NCI-H345 (cell line): ENCODE data around the gene CCDC50.

Experiments used
- DNase-seq: peaks from one replicate; lab custom pipeline; 2025; lab: John Stamatoyannopoulos, UW

CCDC50 gene

DNA sequence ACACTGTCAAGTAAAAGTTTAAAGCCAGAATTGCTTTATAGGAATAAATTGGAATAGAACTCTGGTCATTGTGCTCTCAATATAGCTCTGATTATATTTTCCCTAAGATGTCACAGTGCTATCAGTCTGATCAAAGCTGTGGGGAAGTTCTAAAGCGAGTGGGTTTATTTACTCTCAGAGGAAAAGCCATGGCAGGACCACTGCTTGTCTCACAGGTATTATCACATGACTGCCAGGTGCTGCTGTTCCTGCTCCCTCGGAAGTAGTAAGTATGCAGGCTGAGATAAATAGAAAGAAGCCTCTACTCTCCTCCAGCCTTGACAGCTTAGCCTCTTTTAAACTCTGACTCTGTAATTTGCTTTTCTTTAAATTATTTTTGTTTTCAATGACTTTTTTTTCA is 50.3 kb downstream of the CCDC50 start:
- DNase-seq, result no peak

DNA sequence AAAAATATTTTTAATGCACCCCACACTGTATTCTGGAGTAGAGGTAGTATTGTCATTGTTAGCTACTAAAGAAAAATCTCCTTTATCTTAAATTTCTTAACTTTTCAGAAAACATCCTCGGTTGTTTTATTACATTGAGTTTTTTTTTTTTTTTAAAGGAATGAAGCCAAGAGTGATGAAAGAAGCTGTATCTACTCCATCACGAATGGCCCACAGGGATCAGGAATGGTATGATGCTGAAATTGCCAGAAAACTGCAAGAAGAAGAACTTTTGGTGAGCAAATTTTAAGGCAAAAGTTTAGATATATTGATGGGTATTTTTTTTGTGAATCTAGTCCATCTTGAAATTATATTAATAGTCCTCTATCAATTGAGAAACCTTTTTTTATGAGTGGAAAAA is 50.8 kb downstream of the CCDC50 start:
- no peak for DNase-seq

DNA sequence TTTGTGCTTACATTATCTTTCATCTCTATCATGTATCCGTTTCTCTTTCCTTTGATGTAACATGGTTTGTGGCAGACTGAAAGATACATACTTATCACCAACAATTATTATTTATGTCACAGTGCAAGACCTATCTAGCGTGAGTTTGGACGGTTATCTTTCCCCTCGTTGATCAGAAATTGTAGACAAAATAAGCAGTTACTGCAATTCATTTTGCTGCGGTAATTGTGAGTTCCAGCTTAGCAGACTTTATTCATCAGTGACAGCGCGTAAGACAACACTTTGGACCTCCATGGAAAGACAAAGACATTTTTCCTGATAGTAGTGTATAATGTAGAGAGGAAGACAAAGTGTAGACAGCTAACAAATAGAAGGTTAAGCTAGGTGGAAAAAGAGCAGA is 52.1 kb downstream of the CCDC50 start:
- no peak for DNase-seq

DNA sequence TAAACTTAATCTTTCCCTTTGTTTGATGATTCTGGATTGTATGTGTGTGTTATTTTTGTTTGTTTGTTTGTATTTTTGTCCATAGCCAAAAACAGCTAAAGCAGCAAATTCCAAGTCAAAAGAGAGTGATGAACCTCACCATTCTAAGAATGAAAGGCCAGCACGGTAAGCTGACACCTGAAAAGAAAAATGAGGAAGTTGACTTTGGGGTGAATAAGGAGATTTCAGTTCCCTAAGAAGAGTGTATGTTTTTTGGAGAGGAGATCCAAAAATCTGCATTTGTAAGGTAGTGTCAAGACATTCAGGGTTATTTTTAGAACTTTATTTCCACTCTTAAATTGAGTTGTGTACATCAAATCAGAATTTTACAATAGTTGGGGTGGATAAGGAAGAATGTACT is 53.5 kb downstream of the CCDC50 start:
- no peak for DNase-seq

DNA sequence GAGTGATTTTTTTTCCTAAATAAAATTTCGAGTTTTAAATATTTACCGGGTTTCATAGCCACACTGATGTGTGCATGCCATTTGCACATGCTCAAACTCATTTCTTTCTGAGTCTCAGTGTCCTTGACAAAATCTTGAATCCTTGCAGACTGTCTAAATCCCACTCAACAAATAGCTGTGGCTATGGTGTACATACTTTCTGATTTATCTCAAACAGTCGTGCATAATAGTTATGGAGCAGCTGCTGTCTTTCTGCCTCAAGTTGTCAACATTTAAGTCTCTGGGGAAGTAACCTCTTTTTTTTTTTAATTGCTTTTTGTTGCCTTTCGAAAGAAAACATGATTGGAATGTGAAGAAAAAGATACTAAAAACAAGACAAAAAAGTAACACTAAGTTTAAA is 53.9 kb downstream of the CCDC50 start:
- no peak for DNase-seq

DNA sequence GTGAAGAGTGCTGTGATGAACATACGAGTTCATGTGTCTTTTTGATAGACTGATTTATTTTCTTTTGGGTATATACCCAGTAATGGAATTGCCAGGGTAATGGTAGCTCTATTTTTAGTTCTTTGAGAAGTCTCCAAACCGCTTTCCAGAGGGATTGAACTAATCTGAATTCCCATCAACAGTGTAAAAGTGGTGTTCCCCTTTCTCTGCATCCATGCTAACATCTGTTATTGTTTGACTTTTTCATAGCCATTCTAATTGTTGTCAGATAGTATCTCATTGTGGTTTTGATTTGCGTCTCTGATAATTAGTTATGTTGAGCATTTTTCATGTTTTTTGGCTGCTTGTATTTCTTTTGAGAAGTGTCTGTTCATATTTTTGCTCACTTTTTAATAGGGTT is 55.9 kb downstream of the CCDC50 start:
- DNase-seq, result no peak

DNA sequence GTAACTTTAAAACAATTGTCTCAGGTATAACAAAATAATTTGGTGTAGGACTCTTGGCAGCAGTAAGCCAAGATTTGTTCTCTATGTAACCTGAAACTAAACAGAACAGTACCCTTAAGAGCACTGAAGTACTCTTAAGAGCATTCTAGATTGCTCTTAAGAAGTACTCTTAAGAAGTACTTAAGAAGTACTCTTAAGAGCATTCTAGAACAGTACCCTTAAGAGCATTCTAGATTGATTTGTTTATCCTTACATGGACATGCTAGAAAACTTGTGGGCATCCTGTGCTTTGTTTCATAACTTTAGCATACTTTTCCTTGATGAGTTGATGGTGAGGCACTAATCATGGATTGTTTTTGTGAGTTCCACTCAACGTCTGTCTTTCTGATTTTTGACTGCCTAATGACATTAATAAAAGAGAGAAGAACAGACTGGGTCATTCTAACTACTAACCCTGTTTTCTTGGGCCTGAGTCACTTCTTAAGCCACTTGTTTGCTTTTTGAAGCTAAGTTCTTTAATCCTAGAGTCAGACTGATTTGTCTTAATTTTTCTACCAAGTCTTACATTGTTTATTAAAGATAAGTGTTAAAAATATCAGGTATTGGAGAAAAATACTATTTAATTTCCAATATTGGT is 58.4 kb downstream of the CCDC50 start:
- DNase-seq, result no peak

DNA sequence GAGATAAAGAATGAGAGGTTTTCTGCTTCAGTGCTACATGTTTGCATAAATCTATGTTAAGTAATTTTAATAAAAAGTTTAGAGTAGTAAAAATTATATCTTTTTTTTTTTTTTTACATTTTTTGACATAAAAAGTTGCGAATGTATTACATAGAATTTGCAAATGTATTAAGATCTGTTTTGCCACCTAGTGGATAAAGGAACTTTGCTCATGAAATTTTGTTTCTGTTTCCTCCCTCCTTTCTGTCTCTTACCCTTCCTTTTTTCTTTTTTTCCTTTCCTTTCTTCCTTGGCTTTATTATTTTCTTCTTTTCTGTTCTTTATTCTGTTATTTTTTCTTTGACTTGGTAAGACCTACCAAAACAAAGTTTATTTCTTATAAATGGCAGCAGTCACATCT is 59.6 kb downstream of the CCDC50 start:
- no peak for DNase-seq

DNA sequence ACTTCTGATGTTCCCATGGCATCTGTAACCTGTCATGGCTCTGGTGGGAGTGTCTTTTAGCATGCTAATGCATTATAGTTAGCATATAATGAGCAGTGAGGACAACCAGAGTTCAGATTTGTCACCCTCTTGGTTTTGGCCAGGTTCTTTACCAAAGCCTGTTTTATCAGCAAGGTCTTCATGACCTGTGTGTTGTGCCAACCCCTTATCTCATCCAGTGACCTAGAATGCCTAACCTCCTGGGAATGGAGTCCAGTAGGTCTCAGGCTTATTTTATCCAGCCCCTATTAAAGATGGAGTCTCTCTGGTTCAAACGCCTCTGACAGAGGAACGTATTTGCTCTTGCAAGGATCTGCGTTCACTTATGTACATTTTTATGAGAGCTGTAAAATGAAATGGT is 61.4 kb downstream of the CCDC50 start:
- no peak for DNase-seq

DNA sequence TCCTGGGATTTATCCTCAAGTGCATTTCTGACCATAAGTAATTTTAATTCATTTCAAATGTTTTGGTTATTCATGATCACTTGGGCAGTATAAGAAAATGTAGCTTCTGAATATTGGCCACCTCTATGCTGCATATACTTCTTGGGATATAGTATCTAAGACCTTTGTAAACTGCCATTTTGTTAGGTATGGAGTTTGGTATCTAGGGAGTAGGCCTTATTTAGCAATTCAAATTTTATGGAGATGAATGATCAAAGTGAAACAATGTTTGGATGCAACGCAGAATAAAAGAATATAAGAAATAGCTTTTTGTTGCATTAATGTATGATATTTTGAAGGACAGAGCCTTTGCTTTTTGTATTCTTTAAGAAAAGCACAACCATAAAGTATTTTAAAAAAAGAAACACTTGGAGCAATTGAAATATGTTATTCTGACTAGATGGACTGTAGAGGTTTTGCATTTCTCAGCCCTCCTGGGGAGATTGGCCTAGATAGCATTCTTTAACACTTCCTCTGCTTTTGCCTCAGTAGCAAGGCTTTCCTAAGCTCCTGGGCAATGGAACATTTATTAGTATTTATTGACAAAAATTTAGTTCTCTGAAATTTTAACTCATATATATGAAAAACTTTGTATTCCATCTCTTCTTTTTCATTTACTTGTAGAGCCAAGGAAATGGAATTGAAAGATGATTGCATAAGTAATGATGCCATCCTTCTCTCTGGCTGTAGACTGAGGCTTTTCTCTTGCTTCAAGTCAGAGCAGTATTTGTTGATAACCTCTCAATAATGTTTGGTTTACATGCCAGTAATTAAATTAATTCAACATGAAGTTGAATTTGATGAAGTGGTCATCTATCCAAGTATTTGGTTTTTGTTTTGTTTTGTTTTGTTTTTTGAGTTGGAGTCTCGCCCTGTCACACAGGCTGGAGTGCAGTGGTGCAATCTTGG is 62.9 kb downstream of the CCDC50 start:
- no peak for DNase-seq

DNA sequence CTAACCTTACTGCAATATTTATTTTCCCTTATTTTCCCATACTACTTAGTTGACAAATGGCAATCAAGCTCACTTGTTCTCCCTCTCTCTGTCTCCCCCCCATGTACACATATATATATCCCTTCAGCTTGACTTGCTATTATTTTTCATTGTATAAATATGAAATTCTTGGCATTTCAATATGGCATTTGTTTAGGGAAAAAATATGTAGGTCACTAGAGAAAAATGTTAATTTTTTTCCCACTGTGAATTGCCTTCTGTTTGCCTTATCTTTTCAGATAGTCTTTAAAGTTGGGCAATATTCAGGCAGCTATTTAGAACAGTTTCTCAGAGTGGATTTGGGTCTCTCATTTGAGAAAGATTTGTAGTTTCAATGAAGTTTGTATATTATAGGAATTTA is 64.0 kb downstream of the CCDC50 start:
- no peak for DNase-seq

DNA sequence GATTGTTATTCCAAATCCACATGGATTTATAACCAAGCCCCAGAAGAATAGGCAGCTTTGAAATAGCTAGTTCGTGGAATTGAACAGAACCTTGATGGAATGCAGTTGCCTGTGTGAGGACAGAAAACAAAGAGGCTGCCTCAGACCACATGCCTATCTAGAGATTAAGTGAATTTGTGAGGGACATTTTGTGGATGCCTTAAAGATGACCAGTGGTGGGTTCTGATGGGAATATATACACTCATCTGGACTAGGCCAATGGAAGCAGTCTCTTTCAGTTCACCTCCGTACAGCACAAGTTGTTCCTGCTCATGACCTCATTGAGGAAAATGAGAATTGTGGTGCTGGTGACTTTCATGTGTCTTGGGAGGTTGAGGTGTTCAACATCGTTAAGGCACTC is 68.6 kb downstream of the CCDC50 start:
- DNase-seq, result no peak

DNA sequence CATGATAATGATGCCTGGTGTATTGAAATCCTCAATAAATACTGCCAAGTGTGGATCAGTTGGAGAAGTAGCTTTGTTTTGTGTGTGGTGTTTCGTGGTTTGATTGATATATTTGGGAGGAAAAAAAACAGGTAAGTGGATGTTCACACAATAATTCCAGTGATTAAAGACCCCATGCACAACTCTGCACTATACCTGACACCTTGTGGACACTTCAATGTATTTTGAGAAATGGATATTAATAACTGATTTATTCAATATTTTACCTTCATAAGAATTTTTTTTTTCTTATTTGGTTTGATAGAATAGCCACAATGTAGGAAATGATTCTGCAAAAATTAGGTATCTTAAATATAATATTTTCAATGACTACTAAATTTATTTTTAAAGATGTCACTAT is 69.4 kb downstream of the CCDC50 start:
- no peak for DNase-seq

DNA sequence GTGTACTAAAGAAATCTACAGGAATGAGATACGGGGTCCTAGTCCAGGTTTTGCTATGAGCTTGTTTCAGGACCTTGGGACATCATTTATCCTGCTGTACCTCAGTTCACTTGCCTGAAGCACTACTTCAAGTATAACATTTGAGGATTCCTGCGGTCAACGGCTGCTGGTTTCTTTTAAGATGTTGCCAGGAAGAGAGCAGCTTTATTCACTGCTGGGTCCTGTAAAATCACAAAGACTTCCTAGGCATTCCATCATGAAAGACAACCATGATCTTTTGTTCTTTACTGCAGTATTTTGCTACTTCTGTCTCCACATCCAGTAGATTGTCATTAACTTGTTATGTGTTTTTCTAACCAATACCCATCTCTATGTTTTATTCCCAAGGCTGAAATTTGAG is 70.7 kb downstream of the CCDC50 start:
- DNase-seq, result no peak

DNA sequence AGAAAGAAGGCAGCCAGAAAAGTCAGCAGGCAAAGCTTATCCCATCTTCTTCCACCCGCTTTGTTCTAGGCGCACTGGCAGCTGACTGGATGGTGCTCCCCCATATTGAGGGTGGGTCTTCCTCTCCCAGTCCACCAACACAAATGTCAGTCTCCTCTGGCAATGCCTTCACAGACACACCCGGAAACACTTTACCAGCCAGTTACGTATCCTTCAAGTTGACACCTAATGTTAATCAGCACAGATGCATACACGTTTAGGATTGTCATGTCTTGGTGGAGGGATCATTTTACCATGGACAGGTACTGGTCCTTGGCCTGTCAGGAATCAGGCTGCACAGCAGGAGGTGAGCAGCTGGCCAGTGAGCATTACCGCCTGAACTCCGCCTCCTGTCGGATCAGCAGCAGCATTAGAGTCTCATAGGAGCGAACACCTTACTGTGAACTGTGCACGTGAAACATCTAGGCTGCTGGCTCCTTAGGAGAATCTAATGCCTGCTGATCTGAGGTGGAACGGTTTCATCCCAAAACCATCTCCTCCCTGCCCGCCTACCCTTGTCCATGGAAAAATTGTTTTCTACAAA is 72.7 kb downstream of the CCDC50 start:
- DNase-seq, result no peak

DNA sequence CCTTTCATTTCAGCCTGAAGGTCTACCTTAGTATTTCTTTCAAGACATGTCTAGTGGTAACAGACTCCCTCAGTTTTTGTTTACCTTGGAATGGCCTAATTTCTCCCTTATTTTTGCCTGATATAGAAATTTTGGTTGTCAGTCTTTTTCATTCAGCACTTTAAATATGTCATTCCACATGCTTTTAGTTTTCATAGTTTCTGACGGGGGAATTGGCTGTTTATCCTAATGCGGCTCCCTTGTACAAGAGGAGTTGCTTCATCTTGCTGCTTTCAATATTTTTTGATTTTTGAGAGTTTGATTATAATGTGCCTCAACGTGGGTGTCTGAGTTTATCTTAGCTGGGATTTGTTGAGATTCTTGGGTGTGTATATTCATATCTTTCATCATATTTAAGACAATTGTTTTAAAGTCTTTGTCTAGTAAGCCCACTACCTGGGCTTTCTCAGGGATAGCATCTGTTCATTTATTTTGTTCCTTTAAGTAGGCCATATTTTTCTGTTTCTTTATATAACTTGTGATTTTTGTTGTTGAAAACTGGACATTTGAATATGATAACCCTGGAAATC is 80.7 kb downstream of the CCDC50 start:
- DNase-seq, result no peak

DNA sequence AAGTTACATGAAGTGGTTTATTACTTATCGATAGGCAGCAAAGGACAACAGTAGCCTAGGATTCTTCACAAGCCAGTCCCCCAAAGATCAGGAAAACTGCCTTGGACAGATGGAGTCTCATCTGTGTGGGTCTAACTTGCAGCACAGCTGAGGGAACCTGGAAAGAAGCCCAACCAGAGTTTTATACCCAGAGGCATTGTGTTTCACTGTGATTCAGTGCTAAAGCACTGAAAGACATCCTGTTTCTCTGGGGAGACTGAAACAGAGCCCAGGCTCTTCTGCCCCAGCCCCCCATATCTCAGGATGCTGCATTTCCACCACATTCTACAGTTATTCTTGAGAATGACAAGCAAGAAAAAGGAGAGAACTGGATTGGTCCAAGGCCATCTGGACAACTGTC is 83.6 kb downstream of the CCDC50 start:
- no peak for DNase-seq

DNA sequence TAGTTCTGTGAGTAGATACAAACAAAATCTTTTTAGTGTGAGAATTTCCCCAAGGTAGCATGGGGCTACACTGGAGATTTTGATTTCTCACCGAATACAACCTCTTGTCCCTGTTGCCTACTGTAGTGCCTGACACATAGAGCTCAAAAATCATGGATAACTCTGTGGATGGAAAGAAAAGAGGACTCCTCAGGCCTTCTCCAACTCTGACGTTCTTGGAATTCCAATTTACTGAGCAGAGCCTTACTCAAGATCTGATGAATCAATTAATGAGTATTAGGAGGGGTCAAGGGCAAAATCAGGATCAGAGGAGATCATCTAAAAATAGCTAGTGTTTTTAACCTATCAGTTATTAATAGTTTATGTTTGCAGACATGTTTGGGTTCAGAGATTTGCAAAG is 85.1 kb downstream of the CCDC50 start:
- DNase-seq, result no peak

DNA sequence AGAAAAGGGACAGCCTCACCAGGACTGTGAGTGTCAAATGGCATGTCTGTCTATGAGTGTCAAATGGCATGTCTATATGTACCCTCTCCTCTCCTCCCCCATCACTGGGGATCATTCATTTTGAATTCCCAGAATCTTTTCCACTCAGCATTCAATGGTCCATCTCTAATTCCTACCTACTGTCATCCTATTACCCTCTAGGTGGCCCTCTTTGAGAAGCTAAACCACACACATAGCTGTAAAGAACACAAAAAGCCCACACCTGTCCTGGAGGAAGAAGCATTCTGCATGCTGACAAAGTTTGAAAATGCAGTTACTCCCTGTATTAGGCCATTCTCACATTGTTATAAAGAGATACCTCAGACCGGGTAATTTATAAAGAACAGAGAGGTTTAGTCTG is 85.5 kb downstream of the CCDC50 start:
- no peak for DNase-seq

DNA sequence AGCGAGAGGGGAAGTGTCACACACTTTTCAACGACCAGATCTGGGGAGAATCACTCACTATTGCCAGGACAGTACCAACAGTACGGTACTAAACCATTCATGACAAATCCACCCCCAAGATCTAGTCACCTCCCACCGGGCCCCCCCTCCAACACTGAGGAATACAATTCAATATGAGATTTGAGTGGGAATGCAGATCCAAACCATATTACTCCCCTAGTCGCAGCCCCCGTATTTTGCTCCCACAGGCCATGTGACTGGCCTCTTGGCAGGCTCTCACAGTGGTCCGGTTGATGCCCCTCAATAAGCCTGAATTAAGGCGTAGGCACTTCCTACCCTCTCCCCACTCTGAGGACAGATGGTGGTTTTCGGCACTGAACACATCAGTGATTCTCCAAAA is 86.4 kb downstream of the CCDC50 start:
- no peak for DNase-seq

DNA sequence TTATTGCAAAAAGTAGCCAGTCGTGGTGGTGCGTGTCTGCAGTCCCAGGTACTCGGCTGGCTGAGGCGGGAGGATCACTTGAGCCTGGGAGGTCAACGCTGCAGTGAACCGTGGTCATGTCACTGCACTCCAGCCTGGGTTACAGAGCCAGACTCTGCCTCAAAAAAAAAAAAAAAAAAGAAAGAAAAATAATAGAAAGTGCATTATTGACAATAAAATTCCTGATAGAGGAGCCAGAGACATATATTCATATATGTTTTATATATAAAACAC is 88.2 kb downstream of the CCDC50 start:
- DNase-seq, result no peak

DNA sequence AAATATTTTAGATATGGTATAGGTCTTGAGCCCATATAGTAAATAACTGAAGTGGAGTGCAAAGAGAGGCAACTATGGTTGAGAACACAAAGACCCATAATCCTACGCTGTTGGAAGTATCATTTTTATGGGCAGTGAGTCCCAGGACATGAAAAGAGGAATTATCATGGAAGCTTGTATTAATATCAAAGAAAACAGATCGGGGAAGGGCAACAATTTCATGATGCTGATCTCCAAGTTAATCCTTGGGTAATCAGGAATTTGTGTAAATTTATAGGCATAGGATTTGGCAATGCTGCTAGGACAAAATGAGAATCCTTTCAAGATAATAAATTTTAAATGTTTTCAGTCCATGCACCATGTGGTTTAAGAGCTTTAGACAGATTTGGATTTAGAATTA is 91.6 kb downstream of the CCDC50 start:
- no peak for DNase-seq

DNA sequence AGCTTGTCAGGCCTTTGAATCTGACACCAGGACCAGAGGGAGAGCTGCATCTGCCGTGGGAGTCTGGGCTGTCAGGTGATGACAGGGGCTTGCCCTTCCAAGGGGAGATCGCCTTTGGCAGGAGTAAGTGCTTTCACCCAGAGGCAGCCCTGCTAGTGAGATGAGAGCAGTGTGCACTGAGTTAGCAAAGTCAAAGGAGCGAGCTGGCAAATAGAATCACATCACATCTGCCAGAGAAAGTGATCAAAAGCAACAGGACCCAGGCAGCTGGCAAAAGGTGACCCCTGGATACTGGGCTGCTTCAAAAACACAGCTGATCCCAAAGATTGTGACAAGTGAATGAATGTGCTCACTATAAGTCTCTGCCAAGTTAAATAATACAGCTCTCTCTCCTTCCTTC is 95.7 kb downstream of the CCDC50 start:
- no peak for DNase-seq
